Neural progenitor cell (in vitro differentiated cells): Measurements from ENCODE around the gene INPP4B. TPM values are rescaled to one million over a fixed set of nuclear protein-coding genes. Genes with fewer than 3 reads are reported as not detected.

Experiments used
- DNase-seq: peaks from one replicate; pipeline ENCODE4 v3.0.0-alpha.2; 2016; ENCODE audit warnings: low spot score
- H2AFZ ChIP-seq: fragments of 200-600 bp; sonication (generic); replicated peaks from 2 replicates; pipeline ENCODE4 v1.6.1; 2016; ENCODE audit warnings: antibody characterized with exemption
- H3F3A ChIP-seq: fragments of 200-600 bp; sonication (generic); 2 replicates; pipeline ENCODE4 v1.6.1; 2016; ENCODE audit warnings: antibody characterized with exemption, low read depth
- H3K27ac ChIP-seq: fragments of 200-600 bp; sonication (generic); 2 replicates; pipeline ENCODE4 v1.5.1; 2016; ENCODE audit warnings: mild to moderate bottlenecking
- H3K27me3 ChIP-seq: fragments of 200-600 bp; sonication (generic); 2 replicates; pipeline ENCODE4 v1.6.1; 2016; ENCODE audit warnings: mild to moderate bottlenecking, moderate library complexity
- H3K36me3 ChIP-seq: fragments of 200-600 bp; sonication (generic); 2 replicates; pipeline ENCODE4 v1.5.1; 2016
- H3K4me1 ChIP-seq: fragments of 200-600 bp; sonication (generic); 2 replicates; pipeline ENCODE4 v1.6.1; 2016; ENCODE audit warnings: mixed run types
- H3K4me2 ChIP-seq: fragments of 200-600 bp; sonication (generic); 2 replicates; pipeline ENCODE4 v1.6.1; 2016
- H3K4me3 ChIP-seq: fragments of 200-600 bp; sonication (generic); 2 replicates; pipeline ENCODE4 v1.5.1; 2016
- H3K79me2 ChIP-seq: fragments of 200-600 bp; sonication (generic); 2 replicates; pipeline ENCODE4 v1.6.1; 2016; ENCODE audit warnings: low read depth
- H3K9ac ChIP-seq: fragments of 200-600 bp; sonication (generic); 2 replicates; pipeline ENCODE4 v1.6.1; 2016
- H3K9me3 ChIP-seq: fragments of 200-600 bp; sonication (generic); 2 replicates; pipeline ENCODE4 v1.5.1; 2016; ENCODE audit warnings: low read depth
- H4K20me1 ChIP-seq: fragments of 200-600 bp; sonication (generic); 2 replicates; pipeline ENCODE4 v1.6.1; 2016; ENCODE audit warnings: low read depth
- H3K27ac Mint-ChIP-seq: 3 replicates; pipeline ENCODE4 v1.8.0; 2021; ENCODE audit warnings: mixed read lengths
- H3K27me3 Mint-ChIP-seq: 2 replicates; pipeline ENCODE4 v1.8.0; 2022; ENCODE audit warnings: low read depth, mild to moderate bottlenecking, inconsistent platforms, moderate library complexity, mixed read lengths; ENCODE audit not compliant: insufficient read depth
- H3K36me3 Mint-ChIP-seq: 3 replicates; pipeline ENCODE4 v1.8.0; 2021; ENCODE audit warnings: mixed read lengths
- H3K4me1 Mint-ChIP-seq: 3 replicates; pipeline ENCODE4 v1.8.0; 2021; ENCODE audit warnings: mixed read lengths
- H3K4me3 Mint-ChIP-seq: 3 replicates; pipeline ENCODE4 v1.8.0; 2021; ENCODE audit warnings: mild to moderate bottlenecking, moderate library complexity, mixed read lengths
- H3K9me3 Mint-ChIP-seq: 3 replicates; pipeline ENCODE4 v1.8.0; 2020; ENCODE audit warnings: mixed read lengths
- EZH2 ChIP-seq: fragments of 200-600 bp; sonication (generic); IDR thresholded peaks from 2 replicates; pipeline ENCODE4 v1.6.1; 2017; ENCODE audit warnings: antibody characterized with exemption, mild to moderate bottlenecking, moderate library complexity
- EZH2phosphoT487 ChIP-seq: fragments of 200-600 bp; sonication (generic); IDR thresholded peaks from 2 replicates; pipeline ENCODE4 v1.6.1; 2017; ENCODE audit warnings: antibody characterized with exemption
- total RNA-seq: library from RNA; depleted of rRNA; stranded (reverse); fragments of >200 nt; gene quantifications from 2 replicates; pipeline ENCODE4 v1.2.3, GENCODE V29; 2015; ENCODE audit warnings: low replicate concordance
- TF ChIP-seq, protein P1 (sequence below): fragments of 200-600 bp; sonication (generic); IDR thresholded peaks from 2 replicates; pipeline ENCODE4 v1.5.1; 2017; ENCODE audit warnings: antibody characterized with exemption, mild to moderate bottlenecking

INPP4B gene
- total RNA-seq, 1 donor from 2014 or later, result 1.3 TPM

DNA sequence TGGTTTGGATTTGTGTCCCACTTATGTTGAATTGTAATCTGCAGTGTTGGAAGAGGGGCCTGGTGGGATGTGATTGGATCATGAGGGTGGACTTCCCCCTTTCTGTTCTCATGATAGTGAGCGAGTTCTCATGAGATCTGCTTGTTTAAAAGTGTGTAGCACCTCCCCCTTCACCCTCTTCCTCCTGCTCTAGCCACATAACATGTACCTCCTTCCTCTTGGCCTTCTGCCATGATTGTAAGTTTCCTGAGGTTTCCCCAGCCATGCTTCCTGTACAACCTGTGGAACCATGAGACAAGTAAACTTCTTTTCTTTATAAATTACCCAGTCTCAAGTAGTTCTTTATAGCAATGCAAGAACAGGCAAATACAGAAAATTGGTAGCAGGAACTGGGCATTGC is 138.7 kb downstream of the INPP4B start:
- no peak overlapping the region for H3K4me3 ChIP-seq
- H3K27ac ChIP-seq, result no peak overlapping the region
- H3K79me2 ChIP-seq, result no peaks in the 10 kb centered on the region
- H3K4me1 ChIP-seq, result no peaks in the 10 kb centered on the region
- Mint-ChIP-seq H3K27ac (no peak overlapping the region), H3K4me3 (no peak overlapping the region), H3K9me3 (no peaks in the 10 kb centered on the region), H3K27me3 (no peaks in the 10 kb centered on the region), H3K36me3 (no peaks in the 10 kb centered on the region), H3K4me1 (no peaks in the 10 kb centered on the region)
- no peaks in the 10 kb centered on the region for H3F3A ChIP-seq
- TF ChIP-seq EZH2phosphoT487 (no peak), EZH2 (no peak)
- TF ChIP-seq, protein P1, sequence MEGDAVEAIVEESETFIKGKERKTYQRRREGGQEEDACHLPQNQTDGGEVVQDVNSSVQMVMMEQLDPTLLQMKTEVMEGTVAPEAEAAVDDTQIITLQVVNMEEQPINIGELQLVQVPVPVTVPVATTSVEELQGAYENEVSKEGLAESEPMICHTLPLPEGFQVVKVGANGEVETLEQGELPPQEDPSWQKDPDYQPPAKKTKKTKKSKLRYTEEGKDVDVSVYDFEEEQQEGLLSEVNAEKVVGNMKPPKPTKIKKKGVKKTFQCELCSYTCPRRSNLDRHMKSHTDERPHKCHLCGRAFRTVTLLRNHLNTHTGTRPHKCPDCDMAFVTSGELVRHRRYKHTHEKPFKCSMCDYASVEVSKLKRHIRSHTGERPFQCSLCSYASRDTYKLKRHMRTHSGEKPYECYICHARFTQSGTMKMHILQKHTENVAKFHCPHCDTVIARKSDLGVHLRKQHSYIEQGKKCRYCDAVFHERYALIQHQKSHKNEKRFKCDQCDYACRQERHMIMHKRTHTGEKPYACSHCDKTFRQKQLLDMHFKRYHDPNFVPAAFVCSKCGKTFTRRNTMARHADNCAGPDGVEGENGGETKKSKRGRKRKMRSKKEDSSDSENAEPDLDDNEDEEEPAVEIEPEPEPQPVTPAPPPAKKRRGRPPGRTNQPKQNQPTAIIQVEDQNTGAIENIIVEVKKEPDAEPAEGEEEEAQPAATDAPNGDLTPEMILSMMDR, result no peak
- no peak overlapping the region for H2AFZ ChIP-seq
- H3K27me3 ChIP-seq, result no peaks in the 10 kb centered on the region
- no peaks in the 10 kb centered on the region for H3K36me3 ChIP-seq
- H4K20me1 ChIP-seq, result no peaks in the 10 kb centered on the region
- H3K4me2 ChIP-seq, result no peak overlapping the region
- DNase-seq, result no peak
- H3K9ac ChIP-seq, result no peak overlapping the region
- H3K9me3 ChIP-seq, result no peaks in the 10 kb centered on the region

DNA sequence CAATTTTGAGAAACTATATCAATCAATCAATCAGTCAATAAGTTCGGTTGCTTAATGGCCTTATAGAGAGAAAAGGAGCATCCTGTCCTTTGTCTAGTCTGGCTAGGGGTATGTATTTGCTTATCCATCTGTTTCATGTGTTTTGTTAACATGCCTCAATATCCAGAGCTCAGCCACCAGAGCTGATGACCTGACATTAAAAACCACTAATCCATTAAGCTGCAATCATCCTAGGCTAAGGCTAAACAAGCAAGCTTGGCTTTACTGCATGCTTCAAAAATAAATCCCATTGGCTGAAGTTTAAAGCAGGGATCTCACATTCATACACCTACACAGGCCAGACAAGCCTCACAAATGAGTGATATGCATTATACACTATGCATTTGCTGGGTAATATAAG is 139.7 kb downstream of the INPP4B start:
- H3K4me3 ChIP-seq, result no peak overlapping the region
- H3K4me1 ChIP-seq, result no peaks in the 10 kb centered on the region
- H3F3A ChIP-seq, result no peaks in the 10 kb centered on the region
- H3K79me2 ChIP-seq, result no peaks in the 10 kb centered on the region
- no peaks in the 10 kb centered on the region for H3K9me3 ChIP-seq
- H3K27ac ChIP-seq, result no peak overlapping the region
- no peaks in the 10 kb centered on the region for H3K36me3 Mint-ChIP-seq
- no peaks in the 10 kb centered on the region for H3K4me1 Mint-ChIP-seq
- no peaks in the 10 kb centered on the region for H3K27me3 ChIP-seq
- no peak for DNase-seq
- no peak overlapping the region for H3K4me3 Mint-ChIP-seq
- no peaks in the 10 kb centered on the region for H3K27me3 Mint-ChIP-seq
- no peak overlapping the region for H3K27ac Mint-ChIP-seq
- no peak overlapping the region for H2AFZ ChIP-seq
- H3K36me3 ChIP-seq, result no peaks in the 10 kb centered on the region
- H3K4me2 ChIP-seq, result no peak overlapping the region
- TF ChIP-seq, protein P1, result no peak
- TF ChIP-seq EZH2 (no peak), EZH2phosphoT487 (no peak)
- no peak overlapping the region for H3K9ac ChIP-seq
- H4K20me1 ChIP-seq, result no peaks in the 10 kb centered on the region
- H3K9me3 Mint-ChIP-seq, result no peaks in the 10 kb centered on the region

DNA sequence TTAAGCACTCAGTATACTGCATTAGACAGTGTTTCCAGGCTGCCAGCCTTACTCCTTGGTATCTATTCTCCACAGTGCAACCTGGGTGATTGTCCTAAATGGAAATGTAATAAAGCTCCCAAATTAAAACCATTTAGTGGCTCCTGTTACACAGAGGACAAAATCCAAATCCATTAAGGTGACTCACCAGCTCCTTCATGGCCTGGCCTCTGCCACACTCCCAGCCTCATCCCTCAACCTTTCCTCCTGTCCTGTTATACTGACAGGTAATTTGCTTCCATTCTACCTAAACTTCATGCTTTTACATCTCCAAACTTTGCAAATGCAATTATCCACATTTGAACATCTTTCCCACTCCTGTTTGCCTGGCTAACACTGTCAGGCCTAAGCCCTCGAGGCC is 140.3 kb downstream of the INPP4B start:
- H4K20me1 ChIP-seq, result no peaks in the 10 kb centered on the region
- H2AFZ ChIP-seq, result no peak overlapping the region
- TF ChIP-seq, protein P1, result no peak
- TF ChIP-seq EZH2phosphoT487 (no peak), EZH2 (no peak)
- H3K4me1 Mint-ChIP-seq, result no peaks in the 10 kb centered on the region
- H3K4me3 ChIP-seq, result no peak overlapping the region
- H3K4me1 ChIP-seq, result no peaks in the 10 kb centered on the region
- no peak for DNase-seq
- H3K79me2 ChIP-seq, result no peaks in the 10 kb centered on the region
- no peaks in the 10 kb centered on the region for H3K9me3 Mint-ChIP-seq
- H3F3A ChIP-seq, result no peaks in the 10 kb centered on the region
- H3K9ac ChIP-seq, result no peak overlapping the region
- H3K4me3 Mint-ChIP-seq, result no peak overlapping the region
- H3K4me2 ChIP-seq, result no peak overlapping the region
- no peaks in the 10 kb centered on the region for H3K36me3 ChIP-seq
- H3K27ac Mint-ChIP-seq, result no peak overlapping the region
- no peaks in the 10 kb centered on the region for H3K9me3 ChIP-seq
- H3K36me3 Mint-ChIP-seq, result no peaks in the 10 kb centered on the region
- no peaks in the 10 kb centered on the region for H3K27me3 Mint-ChIP-seq
- no peak overlapping the region for H3K27ac ChIP-seq
- no peaks in the 10 kb centered on the region for H3K27me3 ChIP-seq
